D721Med (cell line): ENCODE data around the gene RAB5B.

Experiments used
- DNase-seq: peaks from one replicate; pipeline ENCODE4 v3.0.0; 2011; ENCODE audit warnings: low spot score; ENCODE audit not compliant: insufficient read length
- FAIRE-seq: peaks from 2 replicates; lab custom pipeline; 2011; peaks lifted over from hg19 to GRCh38; lab: Jason Lieb, UNC
- TF ChIP-seq, protein P1 (sequence below): IDR thresholded peaks from 2 replicates; pipeline ENCODE4 v1.5.1; 2012; ENCODE audit warnings: mild to moderate bottlenecking, control low read depth; ENCODE audit not compliant: insufficient read depth; ENCODE audit errors: missing control alignments

Gene RAB5B

GRCh38 chr12:55933799-55934742 lies 39.8 kb upstream of the RAB5B start:
- TF ChIP-seq, protein P1, sequence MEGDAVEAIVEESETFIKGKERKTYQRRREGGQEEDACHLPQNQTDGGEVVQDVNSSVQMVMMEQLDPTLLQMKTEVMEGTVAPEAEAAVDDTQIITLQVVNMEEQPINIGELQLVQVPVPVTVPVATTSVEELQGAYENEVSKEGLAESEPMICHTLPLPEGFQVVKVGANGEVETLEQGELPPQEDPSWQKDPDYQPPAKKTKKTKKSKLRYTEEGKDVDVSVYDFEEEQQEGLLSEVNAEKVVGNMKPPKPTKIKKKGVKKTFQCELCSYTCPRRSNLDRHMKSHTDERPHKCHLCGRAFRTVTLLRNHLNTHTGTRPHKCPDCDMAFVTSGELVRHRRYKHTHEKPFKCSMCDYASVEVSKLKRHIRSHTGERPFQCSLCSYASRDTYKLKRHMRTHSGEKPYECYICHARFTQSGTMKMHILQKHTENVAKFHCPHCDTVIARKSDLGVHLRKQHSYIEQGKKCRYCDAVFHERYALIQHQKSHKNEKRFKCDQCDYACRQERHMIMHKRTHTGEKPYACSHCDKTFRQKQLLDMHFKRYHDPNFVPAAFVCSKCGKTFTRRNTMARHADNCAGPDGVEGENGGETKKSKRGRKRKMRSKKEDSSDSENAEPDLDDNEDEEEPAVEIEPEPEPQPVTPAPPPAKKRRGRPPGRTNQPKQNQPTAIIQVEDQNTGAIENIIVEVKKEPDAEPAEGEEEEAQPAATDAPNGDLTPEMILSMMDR: no peak
- DNase-seq: no peak
- no peak for FAIRE-seq

DNA sequence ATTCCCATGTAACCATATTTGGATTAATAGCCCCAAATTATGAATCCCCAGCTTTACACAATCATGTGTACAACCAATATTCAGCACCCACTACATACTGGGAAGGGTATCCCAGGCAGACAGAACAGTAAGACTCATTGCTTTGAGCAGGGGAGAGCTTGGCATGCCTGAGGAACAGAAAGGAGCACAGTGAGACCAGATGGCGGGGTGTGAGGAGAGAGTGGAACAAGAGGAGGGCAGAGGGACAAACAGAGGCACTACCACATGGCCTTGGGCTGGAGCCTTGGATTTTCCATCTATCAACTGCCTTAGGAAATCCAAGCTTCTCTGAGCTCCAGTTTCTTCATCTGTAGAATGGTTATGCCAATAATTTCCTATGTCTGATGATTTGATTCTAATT lies 39.1 kb upstream of the RAB5B start:
- DNase-seq (no peak), FAIRE-seq (no peak)
- TF ChIP-seq, protein P1: no peak

DNA sequence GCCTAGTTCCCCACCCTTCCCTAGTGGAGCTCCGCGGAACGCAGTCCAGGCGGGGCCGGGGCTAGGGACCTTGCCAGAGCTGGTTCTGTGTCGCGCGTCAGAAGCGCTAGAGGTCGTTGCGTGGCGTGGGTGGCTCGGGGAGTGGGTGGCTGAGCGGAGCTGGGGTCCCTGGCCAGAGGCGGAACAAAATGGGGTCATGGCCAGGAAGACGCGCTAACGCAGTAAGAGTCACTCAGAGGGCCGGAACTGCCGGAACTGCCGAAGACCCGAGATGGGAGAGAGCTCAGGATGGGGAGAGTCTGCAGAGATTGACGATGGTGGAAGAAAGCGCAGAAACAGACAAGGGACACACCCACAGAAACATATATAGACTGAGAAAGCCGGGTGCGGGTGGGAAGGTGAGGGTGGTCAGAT lies 38.1 kb upstream of the RAB5B start:
- no peak for FAIRE-seq
- TF ChIP-seq, protein P1: no peak
- DNase-seq: no peak

DNA sequence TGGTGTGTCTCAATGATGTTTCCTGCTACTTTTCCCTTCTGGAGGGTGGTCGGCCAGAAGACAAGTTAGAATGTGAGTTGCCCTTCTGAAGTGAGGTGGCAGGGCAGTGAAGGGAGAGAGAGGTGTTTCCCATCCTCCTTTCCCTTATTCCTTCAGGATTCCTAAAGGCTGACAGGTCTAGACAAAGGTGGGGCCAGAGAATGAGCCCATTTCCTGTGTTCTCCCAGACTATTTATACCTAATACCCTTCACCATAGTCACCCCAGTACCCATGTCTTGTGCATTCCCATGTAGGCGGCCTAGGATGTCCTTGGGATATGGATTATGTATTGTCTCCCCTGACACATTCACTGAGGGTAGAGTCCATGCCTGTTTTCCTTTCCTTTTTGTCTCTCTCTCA lies 35.9 kb upstream of the RAB5B start:
- TF ChIP-seq, protein P1: no peak
- FAIRE-seq: no peak
- DNase-seq: no peak

DNA sequence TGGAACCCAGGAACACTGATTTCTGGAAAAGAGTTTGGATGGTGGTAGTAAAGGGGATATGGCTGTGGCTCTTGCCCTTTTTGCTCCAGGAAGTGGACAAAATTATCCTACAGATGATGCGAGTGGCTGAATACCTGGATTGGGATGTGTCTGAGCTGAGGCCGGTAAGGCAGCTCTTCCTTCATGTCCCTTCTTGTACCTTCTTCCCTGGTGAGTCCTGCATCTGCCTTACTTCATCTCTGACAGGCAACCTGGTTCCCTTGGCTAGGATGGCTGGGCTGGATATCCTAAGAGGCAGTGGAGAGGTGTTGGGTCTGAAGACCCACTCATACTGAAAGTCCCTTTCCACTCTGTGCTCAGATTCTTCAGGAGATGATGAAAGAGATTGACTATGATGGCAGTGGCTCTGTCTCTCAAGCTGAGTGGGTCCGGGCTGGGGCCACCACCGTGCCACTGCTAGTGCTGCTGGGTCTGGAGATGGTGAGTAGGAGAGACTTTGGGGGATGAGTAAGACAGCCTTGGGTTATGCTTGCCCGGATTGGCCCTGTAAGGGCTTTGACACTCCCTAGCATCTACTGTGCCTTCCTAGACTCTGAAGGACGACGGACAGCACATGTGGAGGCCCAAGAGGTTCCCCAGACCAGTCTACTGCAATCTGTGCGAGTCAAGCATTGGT lies 34.9 kb upstream of the RAB5B start:
- TF ChIP-seq, protein P1: no peak
- FAIRE-seq (no peak), DNase-seq (no peak)

DNA sequence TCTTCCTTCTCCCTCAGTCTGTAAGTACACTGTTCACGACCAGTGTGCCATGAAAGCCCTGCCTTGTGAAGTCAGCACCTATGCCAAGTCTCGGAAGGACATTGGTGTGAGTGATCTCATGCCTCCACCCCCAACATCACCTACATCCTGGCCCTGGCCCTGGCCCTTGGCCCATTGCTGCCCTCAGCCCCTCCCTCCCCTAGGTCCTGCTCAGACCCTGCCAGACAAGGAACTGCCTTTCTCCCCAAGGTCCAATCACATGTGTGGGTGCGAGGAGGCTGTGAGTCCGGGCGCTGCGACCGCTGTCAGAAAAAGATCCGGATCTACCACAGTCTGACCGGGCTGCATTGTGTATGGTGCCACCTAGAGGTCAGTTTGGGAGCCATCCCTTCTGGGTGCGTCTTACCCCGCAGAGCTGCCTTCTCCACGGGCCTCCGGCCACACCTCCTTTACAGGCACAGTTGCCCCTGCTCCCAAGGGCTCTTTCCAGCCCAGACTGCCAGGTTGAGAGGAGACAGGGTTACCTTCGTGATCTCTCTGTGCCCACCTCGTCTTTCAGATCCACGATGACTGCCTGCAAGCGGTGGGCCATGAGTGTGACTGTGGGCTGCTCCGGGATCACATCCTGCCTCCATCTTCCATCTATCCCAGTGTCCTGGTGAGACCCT lies 33.7 kb upstream of the RAB5B start:
- TF ChIP-seq, protein P1: peak; percentile 85
- FAIRE-seq: no peak
- no peak for DNase-seq
